ENCODE data around the gene TSPAN7.

Gene TSPAN7

DNA sequence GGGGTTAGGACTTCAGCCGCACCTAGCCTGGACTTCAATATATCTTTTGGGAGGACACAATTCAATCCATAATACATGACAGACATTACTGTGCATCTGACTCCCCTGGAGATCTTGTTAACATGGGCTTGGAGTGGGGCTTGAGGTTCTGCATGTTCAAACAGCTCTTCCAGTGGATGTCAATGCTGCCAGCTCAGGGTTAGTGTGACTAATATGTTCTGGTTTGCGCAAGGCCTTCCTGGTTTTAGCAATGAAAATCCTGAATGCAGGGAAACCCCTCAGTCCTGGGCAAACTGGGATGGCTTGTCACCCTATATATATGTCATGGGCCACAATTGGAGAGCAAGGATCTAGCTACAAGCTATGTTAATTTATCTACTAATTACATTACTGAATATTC lies 2.7 kb upstream of the TSPAN7 start:
- Histone ChIP-seq H3K4me3 (ENCODE audit: low read depth, low read length) (no peak overlapping the region), H3K36me3 (ENCODE audit: control insufficient read depth, insufficient read depth, low read length) (no peaks in the 10 kb centered on the region), H3K27me3 (ENCODE audit: control insufficient read depth, insufficient read depth, low read length) (peaks cover 26% of the 10 kb centered on the region), H3K9ac (ENCODE audit: low read length) (no peak overlapping the region), H3K27ac (ENCODE audit: low read depth, low read length) (no peak overlapping the region), H3K4me1 (ENCODE audit: control insufficient read depth, insufficient read depth, low read length) (peaks cover 6% of the 10 kb centered on the region; the same call in 1 of the 2 replicates), H3K9me3 (ENCODE audit: control insufficient read depth, insufficient read depth, low read depth, low read length) (no peaks in the 10 kb centered on the region)

- no peak overlapping the region for H3K9ac ChIP-seq (ENCODE audit: low read length)
- no peak overlapping the region for H3K27ac ChIP-seq (ENCODE audit: low read depth, low read length)
- H3K9me3 ChIP-seq (ENCODE audit: control insufficient read depth, insufficient read depth, low read depth, low read length): no peaks in the 10 kb centered on the region
- peak overlapping the region; percentile 58 for H3K4me3 ChIP-seq (ENCODE audit: low read depth, low read length)
- H3K27me3 ChIP-seq (ENCODE audit: control insufficient read depth, insufficient read depth, low read length): peaks cover 27% of the 10 kb centered on the region
- H3K36me3 ChIP-seq (ENCODE audit: control insufficient read depth, insufficient read depth, low read length): no peaks in the 10 kb centered on the region
- H3K4me1 ChIP-seq (ENCODE audit: control insufficient read depth, insufficient read depth, low read length): peaks cover 6% of the 10 kb centered on the region; the same call in 1 of the 2 replicates
Observed at GRCh38 chrX:38560776-38561125, 591 bp upstream of the TSPAN7 start.

DNA sequence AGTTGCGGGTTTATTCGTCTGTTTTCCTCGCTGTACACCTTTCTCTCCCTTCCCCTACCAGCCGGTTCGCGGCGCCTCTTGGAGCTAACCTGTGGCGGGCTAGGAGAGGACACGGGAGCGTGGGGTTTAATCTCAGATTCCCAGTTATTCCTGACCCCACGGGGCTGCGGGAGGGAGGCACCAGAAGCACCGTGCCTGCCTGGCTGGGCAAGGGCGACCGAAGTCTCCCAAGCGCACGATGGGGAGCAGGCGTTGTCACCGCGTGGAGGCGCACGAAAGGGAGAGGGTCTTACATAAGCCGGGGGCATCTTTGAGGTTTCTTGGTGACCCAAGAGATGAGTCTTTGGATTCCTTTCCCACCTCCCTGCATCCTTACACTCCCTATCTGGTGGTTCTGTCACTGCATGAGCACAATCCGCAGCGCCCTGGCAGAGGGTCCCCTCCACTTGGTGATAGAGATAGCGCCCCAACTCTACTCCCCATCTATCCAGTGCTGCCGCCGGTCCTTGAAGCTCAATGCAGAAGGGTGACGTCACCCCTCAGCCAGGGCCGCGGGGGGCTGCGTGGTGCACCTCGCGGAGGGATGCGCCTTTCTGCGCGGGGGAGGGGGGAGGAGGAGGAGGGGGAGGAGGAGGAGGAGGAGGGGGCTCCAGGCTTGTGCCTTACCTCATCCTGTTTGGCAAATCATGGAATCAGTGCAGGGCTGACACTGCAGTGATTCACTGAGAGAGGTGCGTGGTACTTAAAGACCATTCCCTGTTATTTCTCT lies 793 bp downstream of the TSPAN7 start:
- Histone ChIP-seq H3K27ac (ENCODE audit: low read depth, low read length) (no peak overlapping the region), H3K4me1 (ENCODE audit: control insufficient read depth, insufficient read depth, low read length) (peaks cover 6% of the 10 kb centered on the region; the same call in 1 of the 2 replicates), H3K4me3 (ENCODE audit: low read depth, low read length) (peak overlapping the region; percentile 72), H3K9ac (ENCODE audit: low read length) (peak overlapping the region; percentile 47), H3K9me3 (ENCODE audit: control insufficient read depth, insufficient read depth, low read depth, low read length) (no peaks in the 10 kb centered on the region), H3K27me3 (ENCODE audit: control insufficient read depth, insufficient read depth, low read length) (peaks cover 27% of the 10 kb centered on the region), H3K36me3 (ENCODE audit: control insufficient read depth, insufficient read depth, low read length) (no peaks in the 10 kb centered on the region)

- Histone ChIP-seq H3K36me3 (ENCODE audit: control insufficient read depth, insufficient read depth, low read length) (no peaks in the 10 kb centered on the region), H3K9ac (ENCODE audit: low read length) (no peak overlapping the region), H3K4me1 (ENCODE audit: control insufficient read depth, insufficient read depth, low read length) (peaks cover 6% of the 10 kb centered on the region; the same call in 1 of the 2 replicates), H3K27ac (ENCODE audit: low read depth, low read length) (no peak overlapping the region), H3K4me3 (ENCODE audit: low read depth, low read length) (no peak overlapping the region), H3K9me3 (ENCODE audit: control insufficient read depth, insufficient read depth, low read depth, low read length) (no peaks in the 10 kb centered on the region), H3K27me3 (ENCODE audit: control insufficient read depth, insufficient read depth, low read length) (peaks cover 27% of the 10 kb centered on the region)
Observed at GRCh38 chrX:38563030-38563429, 1.7 kb downstream of the TSPAN7 start.

DNA sequence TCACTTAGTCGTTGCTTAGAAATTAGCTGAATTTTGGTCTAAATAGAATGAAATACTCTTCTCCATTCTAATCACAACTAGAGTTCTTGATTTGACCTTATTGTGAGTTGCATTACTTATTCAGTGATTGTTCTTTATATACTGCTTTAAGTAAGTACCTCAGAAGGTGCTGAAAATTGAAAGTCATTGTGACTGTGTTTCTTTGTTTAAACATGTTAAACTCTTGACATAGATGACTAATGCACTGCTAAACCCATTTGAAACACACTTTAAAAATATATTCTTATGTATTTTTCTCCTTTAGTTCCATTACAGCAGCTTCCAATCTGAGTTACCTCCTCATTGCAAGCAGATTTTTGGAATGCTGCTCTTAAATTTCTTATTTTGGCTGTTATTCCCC lies 9.1 kb downstream of the TSPAN7 start:
- no peak overlapping the region for H3K9ac ChIP-seq (ENCODE audit: low read length)
- no peak overlapping the region for H3K4me3 ChIP-seq (ENCODE audit: low read depth, low read length)
- H3K27me3 ChIP-seq (ENCODE audit: control insufficient read depth, insufficient read depth, low read length): no peaks in the 10 kb centered on the region; the same call in 1 of the 2 replicates

GRCh38 chrX:38571058-38571457 lies 9.7 kb downstream of the TSPAN7 start:
- no peak overlapping the region for H3K9ac ChIP-seq (ENCODE audit: low read length)
- H3K9me3 ChIP-seq (ENCODE audit: control insufficient read depth, insufficient read depth, low read depth, low read length): no peaks in the 10 kb centered on the region
- H3K27me3 ChIP-seq (ENCODE audit: control insufficient read depth, insufficient read depth, low read length): no peaks in the 10 kb centered on the region; the same call in 1 of the 2 replicates
- no peak overlapping the region for H3K4me3 ChIP-seq (ENCODE audit: low read depth, low read length)
- no peak overlapping the region for H3K27ac ChIP-seq (ENCODE audit: low read depth, low read length)
- H3K36me3 ChIP-seq (ENCODE audit: control insufficient read depth, insufficient read depth, low read length): no peaks in the 10 kb centered on the region
- H3K4me1 ChIP-seq (ENCODE audit: control insufficient read depth, insufficient read depth, low read length): peaks cover 4% of the 10 kb centered on the region; the same call in 1 of the 2 replicates

More for the DNA sequence above, 9.1 kb downstream of the TSPAN7 start:
- H3K27ac ChIP-seq (ENCODE audit: low read depth, low read length): no peak overlapping the region
- H3K4me1 ChIP-seq (ENCODE audit: control insufficient read depth, insufficient read depth, low read length): peaks cover 4% of the 10 kb centered on the region; the same call in 1 of the 2 replicates
- H3K9me3 ChIP-seq (ENCODE audit: control insufficient read depth, insufficient read depth, low read depth, low read length): no peaks in the 10 kb centered on the region
- no peaks in the 10 kb centered on the region for H3K36me3 ChIP-seq (ENCODE audit: control insufficient read depth, insufficient read depth, low read length)

GRCh38 chrX:38574858-38575257 lies 13.5 kb downstream of the TSPAN7 start:
- Histone ChIP-seq H3K9me3 (ENCODE audit: control insufficient read depth, insufficient read depth, low read depth, low read length) (no peaks in the 10 kb centered on the region), H3K9ac (ENCODE audit: low read length) (no peak overlapping the region), H3K4me1 (ENCODE audit: control insufficient read depth, insufficient read depth, low read length) (no peaks in the 10 kb centered on the region), H3K27me3 (ENCODE audit: control insufficient read depth, insufficient read depth, low read length) (no peaks in the 10 kb centered on the region; the same call in 1 of the 2 replicates), H3K27ac (ENCODE audit: low read depth, low read length) (no peak overlapping the region), H3K36me3 (ENCODE audit: control insufficient read depth, insufficient read depth, low read length) (no peaks in the 10 kb centered on the region), H3K4me3 (ENCODE audit: low read depth, low read length) (no peak overlapping the region)

- Histone ChIP-seq H3K27me3 (ENCODE audit: control insufficient read depth, insufficient read depth, low read length) (no peaks in the 10 kb centered on the region; the same call in 1 of the 2 replicates), H3K9me3 (ENCODE audit: control insufficient read depth, insufficient read depth, low read depth, low read length) (no peaks in the 10 kb centered on the region; the same call in 1 of the 2 replicates), H3K4me3 (ENCODE audit: low read depth, low read length) (no peak overlapping the region), H3K27ac (ENCODE audit: low read depth, low read length) (no peak overlapping the region), H3K36me3 (ENCODE audit: control insufficient read depth, insufficient read depth, low read length) (no peaks in the 10 kb centered on the region), H3K4me1 (ENCODE audit: control insufficient read depth, insufficient read depth, low read length) (no peaks in the 10 kb centered on the region), H3K9ac (ENCODE audit: low read length) (no peak overlapping the region)
Observed at GRCh38 chrX:38575888-38576287, 14.5 kb downstream of the TSPAN7 start.

- no peak overlapping the region for H3K9ac ChIP-seq (ENCODE audit: low read length)
- H3K4me1 ChIP-seq (ENCODE audit: control insufficient read depth, insufficient read depth, low read length): no peaks in the 10 kb centered on the region
- H3K9me3 ChIP-seq (ENCODE audit: control insufficient read depth, insufficient read depth, low read depth, low read length): no peaks in the 10 kb centered on the region; the same call in 1 of the 2 replicates
- H3K4me3 ChIP-seq (ENCODE audit: low read depth, low read length): no peak overlapping the region
- H3K36me3 ChIP-seq (ENCODE audit: control insufficient read depth, insufficient read depth, low read length): no peaks in the 10 kb centered on the region
- no peaks in the 10 kb centered on the region; the same call in 1 of the 2 replicates for H3K27me3 ChIP-seq (ENCODE audit: control insufficient read depth, insufficient read depth, low read length)
- H3K27ac ChIP-seq (ENCODE audit: low read depth, low read length): no peak overlapping the region
Observed at GRCh38 chrX:38577738-38578137, 16.4 kb downstream of the TSPAN7 start.

DNA sequence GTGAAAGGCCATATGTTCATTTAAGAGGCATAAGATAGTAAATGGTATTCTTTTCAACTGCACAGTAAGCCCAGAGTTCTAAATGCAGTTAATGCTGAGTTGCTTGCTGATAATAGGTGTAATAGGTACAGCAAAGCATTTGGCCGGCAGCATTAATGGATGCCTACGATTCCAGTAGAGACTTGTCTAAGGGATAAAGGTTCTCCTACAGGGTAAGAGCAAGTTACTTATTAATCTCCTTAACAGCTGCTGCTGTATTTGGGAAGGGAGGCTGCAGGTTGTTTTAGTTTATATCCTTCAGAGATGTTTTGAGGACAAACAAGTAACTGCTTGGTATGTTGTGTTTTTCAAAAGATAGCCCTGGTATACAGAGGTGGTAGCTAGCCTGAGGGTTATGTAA lies 16.8 kb downstream of the TSPAN7 start:
- Histone ChIP-seq H3K9me3 (ENCODE audit: control insufficient read depth, insufficient read depth, low read depth, low read length) (no peaks in the 10 kb centered on the region; the same call in 1 of the 2 replicates), H3K36me3 (ENCODE audit: control insufficient read depth, insufficient read depth, low read length) (no peaks in the 10 kb centered on the region), H3K9ac (ENCODE audit: low read length) (no peak overlapping the region), H3K27me3 (ENCODE audit: control insufficient read depth, insufficient read depth, low read length) (no peaks in the 10 kb centered on the region; the same call in 1 of the 2 replicates), H3K4me3 (ENCODE audit: low read depth, low read length) (no peak overlapping the region), H3K27ac (ENCODE audit: low read depth, low read length) (no peak overlapping the region), H3K4me1 (ENCODE audit: control insufficient read depth, insufficient read depth, low read length) (no peaks in the 10 kb centered on the region)

DNA sequence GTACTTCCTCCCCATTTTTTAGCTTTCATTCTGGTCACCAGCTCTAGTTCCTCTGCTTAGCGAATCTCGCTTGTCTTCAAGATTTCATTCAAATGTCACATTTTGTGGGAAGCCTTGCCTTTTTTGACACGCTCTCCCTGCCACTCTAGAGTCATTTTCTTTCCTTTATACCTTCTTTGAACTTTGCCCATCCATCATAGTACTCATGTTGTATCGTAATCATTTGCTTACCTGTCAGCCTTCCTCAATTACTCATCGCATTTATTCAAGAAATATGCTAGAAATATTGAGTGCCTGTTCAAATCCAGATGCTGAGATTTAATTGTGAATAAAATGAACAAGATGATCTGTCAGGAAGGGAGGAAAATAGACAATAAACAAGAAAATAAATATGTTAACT lies 21.8 kb downstream of the TSPAN7 start:
- Histone ChIP-seq H3K27me3 (ENCODE audit: control insufficient read depth, insufficient read depth, low read length) (no peaks in the 10 kb centered on the region), H3K4me1 (ENCODE audit: control insufficient read depth, insufficient read depth, low read length) (no peaks in the 10 kb centered on the region), H3K36me3 (ENCODE audit: control insufficient read depth, insufficient read depth, low read length) (no peaks in the 10 kb centered on the region), H3K9me3 (ENCODE audit: control insufficient read depth, insufficient read depth, low read depth, low read length) (no peaks in the 10 kb centered on the region; the same call in 1 of the 2 replicates), H3K9ac (ENCODE audit: low read length) (no peak overlapping the region), H3K27ac (ENCODE audit: low read depth, low read length) (no peak overlapping the region), H3K4me3 (ENCODE audit: low read depth, low read length) (no peak overlapping the region)
